GM21360 (cell line): ENCODE data around the gene LCE1F.

Experiments
- ATAC-seq: cut with Tn5 transposase; IDR thresholded peaks from one replicate; pipeline ENCODE4 v1.9.1; 2021; ENCODE audit warnings: mild to moderate bottlenecking, moderate library complexity; ENCODE audit not compliant: unreplicated experiment

LCE1F gene

GRCh38 chr1:152774875-152775274, at the start of gene LCE1F:
LCE1F (plus strand) TSS chr1:152775140; CDS start chr1:152776372, 1,232 bp downstream.
- no peak for ATAC-seq

GRCh38 chr1:152725261-152725660, 49.7 kb upstream of the LCE1F start:
- ATAC-seq, result no peak

- ATAC-seq, result no peak
Observed at GRCh38 chr1:152728986-152729385, 46.0 kb upstream of the LCE1F start.

- no peak for ATAC-seq
Observed at GRCh38 chr1:152735648-152736047, 39.3 kb upstream of the LCE1F start.

- ATAC-seq, result no peak
Observed at GRCh38 chr1:152737997-152738396, 36.9 kb upstream of the LCE1F start.

GRCh38 chr1:152739841-152740240, 35.1 kb upstream of the LCE1F start:
- no peak for ATAC-seq

- ATAC-seq, result no peak
Observed at GRCh38 chr1:152741656-152742055, 33.3 kb upstream of the LCE1F start.

- ATAC-seq, result no peak
Observed at GRCh38 chr1:152743371-152744145, 31.4 kb upstream of the LCE1F start.

GRCh38 chr1:152745289-152745704, 29.6 kb upstream of the LCE1F start:
- no peak for ATAC-seq

- ATAC-seq, result no peak
Observed at GRCh38 chr1:152745765-152746444, 29.0 kb upstream of the LCE1F start.

- ATAC-seq, result no peak
Observed at GRCh38 chr1:152747831-152748230, 27.1 kb upstream of the LCE1F start.

GRCh38 chr1:152752225-152752624, 22.7 kb upstream of the LCE1F start:
- no peak for ATAC-seq

GRCh38 chr1:152753586-152753985, 21.4 kb upstream of the LCE1F start:
- ATAC-seq, result no peak

GRCh38 chr1:152756872-152757271, 18.1 kb upstream of the LCE1F start:
- no peak for ATAC-seq

- no peak for ATAC-seq
Observed at GRCh38 chr1:152757747-152758146, 17.2 kb upstream of the LCE1F start, which contains the start of gene KPRP. KPRP (plus strand) TSS chr1:152758025; CDS start chr1:152759589, 1,564 bp downstream.

GRCh38 chr1:152758636-152759035, 16.3 kb upstream of the LCE1F start:
- ATAC-seq, result no peak

GRCh38 chr1:152759453-152760173, 15.3 kb upstream of the LCE1F start:
- ATAC-seq, result no peak

GRCh38 chr1:152760551-152761190, 14.3 kb upstream of the LCE1F start:
- ATAC-seq, result no peak

- ATAC-seq, result no peak
Observed at GRCh38 chr1:152761609-152762213, 13.2 kb upstream of the LCE1F start.

GRCh38 chr1:152768847-152769533, 6.0 kb upstream of the LCE1F start:
- ATAC-seq, result no peak
